Fibroblast of skin of abdomen (primary cell): ENCODE measurements around the gene HOXB1.
"Not testable (repeated sequence)": the region's sequence is repeated elsewhere in the genome, so short reads cannot be mapped to it uniquely, and the experiment has no call there.

ENCODE experiments used
- DNase-seq: peaks from one replicate; pipeline ENCODE4 v3.0.0-alpha.2; 2013

Gene HOXB1

DNA sequence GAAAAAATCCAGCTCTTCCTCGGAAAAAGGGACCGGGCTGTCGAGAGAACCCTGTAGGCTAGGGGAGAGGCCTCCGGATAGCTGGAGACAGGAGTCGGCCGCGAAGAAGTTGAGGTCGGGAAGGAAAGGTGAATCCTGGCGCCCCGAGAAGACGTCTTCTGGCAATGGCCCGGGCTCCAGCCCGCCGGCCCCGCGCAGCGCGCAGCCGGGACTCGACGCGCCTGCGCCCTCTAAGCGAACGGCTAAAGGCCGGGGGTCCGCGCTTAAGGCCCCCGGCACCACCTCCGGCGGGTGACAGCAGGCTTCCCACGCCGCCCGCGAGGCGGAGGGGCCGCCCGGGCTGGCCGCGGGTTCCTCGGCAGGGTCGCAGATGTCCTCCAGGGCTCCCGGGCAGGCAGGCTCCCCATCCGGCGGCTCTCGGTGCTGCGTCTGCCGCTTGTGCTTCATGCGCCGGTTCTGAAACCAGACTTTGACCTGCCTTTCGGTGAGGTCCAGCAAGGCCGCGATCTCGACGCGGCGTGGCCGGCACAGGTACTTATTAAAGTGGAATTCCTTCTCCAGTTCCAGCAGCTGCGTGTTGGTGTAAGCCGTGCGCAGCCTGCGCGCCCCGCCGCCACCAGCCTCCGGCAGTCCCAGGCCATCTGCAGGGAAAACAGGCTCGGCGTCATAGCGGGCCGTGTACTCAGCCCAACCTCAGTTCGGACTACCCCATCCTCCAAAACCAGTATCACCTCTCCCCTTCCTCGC is 12.5 kb upstream of the HOXB1 start:
- DNase-seq, result peak; percentile 66

DNA sequence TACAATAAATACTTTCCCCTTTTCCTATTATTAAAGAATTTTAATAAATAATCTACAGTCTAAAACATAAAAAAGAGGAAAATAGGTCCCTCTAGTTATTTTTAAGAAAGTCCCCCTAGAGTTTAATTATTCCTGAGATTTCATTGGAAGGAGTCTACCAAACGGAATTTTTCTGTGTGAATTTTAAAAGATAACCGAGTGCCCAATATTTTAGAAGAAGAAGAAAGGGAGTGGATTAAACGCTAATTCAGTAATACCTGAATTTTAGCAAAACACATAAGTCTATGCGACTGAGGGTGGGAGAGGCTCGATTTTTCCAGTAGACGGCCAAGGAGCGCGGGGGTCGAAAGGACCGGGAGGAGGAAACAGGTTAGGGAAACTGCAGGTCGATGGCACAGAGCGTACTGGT is 11.9 kb upstream of the HOXB1 start:
- DNase-seq, result no peak

DNA sequence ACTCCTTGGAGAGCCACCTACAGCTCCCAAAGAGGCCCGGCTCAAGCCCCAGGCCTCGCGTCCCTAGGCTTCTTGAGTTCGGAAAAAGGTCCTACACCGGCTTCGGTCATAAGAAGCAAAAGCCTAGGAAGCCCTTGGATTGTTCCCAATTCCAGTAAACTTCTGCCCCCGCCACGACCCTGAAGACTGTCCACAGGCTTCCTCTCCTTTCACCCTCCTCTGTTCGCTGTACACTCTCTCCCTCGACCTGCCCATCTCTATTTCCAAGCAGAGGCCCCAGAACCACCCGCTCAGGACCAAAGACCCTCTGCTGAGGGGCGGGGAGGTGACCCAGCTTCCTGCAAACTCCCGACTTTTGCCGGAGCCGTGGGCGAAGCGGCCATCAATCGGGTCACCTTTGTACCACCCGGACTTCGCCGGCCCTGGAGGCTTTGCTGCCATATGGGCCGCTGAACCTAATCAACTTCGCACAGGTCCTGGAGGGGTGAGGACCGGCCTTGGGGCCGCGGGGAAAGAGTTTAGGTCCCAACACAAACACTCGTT is 11.4 kb upstream of the HOXB1 start:
- DNase-seq, result no peak

DNA sequence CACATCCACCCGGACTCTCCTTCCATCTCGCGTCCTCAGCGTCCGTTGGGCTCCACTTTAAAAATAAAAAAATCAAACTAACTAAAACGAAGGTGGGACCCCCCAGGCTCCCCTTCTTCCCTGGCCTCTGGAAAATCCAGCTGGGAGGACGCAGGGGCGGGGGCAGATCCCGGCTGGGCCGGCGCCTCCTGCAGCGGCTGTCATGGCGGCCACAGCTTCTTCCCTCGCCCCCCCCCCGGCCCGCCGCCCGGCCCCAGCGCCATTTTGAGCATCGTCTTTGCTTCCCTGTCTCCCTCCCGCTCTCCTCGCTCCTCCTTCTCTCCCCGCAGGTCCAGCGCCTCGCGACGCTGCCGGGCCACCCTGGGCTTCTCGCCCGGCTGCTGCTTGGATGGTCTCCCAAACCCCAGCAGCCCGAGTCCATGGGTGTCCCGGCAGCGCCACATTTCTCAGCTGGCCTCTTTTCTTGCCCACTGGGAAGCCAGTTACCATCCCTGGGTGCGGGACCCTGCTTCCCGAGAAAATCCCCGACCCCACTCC is 10.8 kb upstream of the HOXB1 start:
- DNase-seq, result peak; percentile 74

DNA sequence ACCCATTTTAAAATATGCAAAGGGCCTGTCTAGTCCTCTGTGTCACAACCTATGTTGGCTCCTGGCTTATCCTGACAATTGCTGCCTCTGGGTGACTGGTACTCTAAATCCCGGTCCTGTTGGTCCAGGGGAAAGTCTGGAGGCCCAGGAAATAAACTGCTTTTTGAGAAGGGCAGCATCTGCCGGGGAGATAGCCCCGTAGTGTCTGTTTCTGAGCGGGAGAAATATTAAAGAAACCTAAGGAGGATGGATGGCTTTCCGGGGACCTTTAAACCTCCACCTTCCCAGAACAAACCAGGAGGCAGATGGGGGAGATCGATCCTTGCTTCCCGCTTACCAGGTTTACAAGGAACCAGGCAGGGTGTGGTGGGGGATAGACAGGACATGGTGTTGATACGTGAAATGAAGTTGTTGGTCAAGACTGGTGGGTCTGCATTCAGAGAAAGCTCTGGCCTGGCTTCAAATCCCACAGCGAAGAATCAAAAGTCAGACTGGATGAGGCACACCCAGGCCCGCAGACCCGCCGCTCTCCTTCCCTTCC is 10.3 kb upstream of the HOXB1 start:
- DNase-seq, result no peak

DNA sequence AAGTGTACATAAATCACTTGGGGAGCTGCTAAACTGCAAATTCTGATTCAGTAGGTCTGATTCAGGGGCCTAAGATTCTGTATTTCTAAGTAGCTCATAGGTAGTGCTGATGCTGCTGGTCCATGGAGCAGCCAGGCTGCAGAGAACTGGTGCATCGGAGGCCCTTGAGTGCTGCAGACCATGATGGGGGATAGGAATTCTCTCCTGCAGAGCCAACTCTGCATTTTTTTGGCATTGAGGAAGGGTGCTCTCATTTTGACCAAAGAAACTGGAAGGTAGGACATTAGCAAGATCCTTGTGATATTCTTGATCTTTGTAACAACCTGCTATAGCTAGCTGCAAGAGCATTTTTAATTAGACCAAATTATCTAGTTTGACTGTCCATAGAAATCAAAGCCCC is 9.4 kb upstream of the HOXB1 start:
- peak; percentile 73 for DNase-seq

DNA sequence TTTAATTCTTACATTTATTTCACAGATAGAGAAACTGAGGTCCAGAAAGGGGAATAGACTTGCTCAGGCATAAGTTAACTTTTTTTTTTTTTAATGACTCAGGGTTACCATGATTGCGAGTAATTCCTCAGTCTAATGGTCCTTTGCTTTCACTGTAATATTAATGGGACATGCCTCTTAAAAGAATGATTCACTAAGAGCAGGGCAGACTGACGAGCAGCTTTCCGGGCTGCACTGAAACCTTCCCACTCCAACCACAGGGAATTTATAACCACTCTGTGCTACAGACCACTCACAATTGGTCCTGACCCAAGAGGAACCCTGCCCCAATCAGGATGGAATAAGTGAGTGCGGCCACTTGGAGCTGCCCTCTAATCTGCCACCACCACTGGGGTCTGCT is 8.4 kb upstream of the HOXB1 start:
- peak; percentile 94 for DNase-seq

DNA sequence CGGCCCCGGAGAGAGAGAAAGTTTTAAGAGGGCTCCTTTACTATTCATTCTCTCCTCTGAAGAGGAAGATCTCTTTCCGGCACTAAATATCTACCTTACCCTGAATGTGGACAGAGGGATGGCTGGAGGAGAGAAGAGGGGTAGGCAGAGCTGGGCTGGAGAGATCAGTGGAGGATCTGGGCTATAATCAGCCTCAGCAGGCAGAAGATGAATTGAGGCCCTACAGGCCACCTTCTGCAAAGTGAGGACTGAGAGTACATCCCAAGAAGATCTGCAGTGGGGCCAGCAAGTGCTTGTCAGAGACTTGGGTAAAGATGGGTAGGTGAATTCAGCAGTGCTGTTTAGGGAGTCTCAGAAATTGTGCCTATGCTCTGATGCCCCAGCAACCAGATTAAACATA is 6.5 kb upstream of the HOXB1 start:
- no peak for DNase-seq

DNA sequence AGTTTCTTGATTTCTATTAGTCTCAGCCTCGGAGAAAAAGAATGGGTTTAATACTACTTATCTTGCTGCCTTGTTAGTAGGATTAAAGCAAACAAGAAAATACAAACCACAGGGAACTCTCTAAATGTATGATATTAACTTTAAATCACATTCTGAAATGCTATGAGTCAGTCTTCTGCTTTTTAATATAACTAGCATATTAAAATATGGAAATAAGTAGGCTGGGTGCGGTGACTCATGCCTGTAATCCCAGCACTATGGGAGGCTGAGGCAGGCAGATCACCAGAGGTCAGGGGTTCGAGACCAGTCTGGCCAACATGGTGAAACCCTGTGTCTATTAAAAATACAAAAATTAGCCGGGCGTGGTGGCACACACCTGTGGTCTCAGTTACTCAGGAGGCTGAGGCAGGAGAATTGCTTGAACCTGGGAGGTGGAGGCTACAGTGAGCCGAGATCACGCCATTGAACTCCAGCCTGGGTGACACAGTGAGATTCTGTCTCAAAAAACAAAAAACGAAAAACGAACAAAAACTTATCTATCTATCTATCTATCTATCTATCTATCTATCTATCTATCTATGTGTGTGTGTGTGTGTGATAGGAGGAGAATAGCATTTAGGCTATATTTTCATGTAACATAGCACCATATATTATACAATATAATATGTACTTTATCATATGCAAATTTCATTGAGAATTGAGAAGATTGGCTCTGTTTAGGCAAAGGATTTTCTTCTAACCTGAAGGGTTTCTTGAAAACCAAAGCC is 5.2 kb upstream of the HOXB1 start:
- not testable (repeated sequence) for DNase-seq

DNA sequence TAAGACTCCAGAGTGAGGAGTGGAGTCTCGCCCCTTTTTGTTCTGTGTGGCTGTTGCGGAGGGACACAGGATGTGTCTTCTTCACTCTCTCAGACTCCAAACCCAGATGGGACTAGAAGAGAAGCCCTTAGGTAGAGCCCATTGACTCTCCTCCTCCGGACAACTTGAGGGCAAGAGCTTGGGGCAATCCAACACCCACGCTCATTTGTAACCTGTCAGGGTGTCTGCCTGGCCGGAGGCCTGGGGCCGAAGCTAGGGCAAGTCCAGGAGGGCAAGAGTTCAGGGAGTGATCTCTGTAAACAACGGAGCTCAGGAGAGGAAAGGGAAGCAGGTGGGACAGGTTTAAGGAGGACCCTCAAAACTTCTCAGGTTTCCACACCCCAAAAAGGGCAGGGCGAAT is 1.4 kb upstream of the HOXB1 start:
- DNase-seq, result no peak

DNA sequence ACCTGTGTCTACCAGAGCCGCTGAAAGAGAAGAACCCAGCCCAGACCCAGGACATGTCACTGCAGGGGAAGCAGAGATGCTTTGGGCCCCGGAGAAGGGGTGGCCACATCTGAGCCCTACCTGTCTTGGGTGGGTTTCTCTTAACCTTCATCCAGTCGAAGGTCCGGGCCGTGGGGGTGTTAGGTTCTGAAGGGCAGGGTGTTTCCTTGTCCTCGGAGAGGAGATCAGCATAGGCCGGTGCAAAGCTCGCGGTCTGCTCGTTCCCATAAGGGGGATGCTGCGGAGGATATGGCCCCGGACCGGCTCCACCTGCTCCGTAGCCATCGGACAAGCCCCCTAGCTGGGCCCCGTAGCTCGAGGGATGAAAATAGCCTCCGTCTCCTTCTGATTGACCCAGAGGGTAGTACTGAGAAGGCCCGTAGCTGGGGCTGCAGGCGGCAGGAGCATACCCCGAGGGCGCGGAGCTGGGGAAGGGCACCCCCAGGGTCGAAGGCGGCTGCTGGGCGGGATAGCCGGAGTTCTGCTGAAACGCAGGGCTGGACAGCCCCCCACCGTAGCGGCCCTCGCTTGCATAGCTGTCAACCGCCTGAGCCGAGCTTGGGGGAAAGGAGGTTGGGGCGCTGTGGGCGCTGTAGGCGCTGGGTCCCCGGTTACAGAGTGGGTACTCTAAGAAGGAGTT is 464 bp downstream of the HOXB1 start:
- DNase-seq, result no peak

DNA sequence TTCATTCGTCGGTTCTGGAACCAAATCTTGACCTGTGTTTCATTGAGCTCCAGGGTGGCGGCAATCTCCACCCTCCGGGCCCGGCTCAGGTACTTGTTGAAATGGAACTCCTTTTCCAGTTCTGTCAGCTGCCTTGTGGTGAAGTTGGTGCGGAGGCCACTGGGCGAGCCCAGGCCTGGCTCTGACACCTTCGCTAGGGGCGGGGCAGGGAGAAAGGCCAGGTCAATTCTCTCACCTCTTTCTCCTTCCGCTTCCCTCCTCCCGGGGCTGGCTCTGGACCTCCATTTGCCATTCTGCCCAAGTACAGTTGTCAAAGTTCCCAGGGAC is 1.2 kb downstream of the HOXB1 start:
- DNase-seq, result no peak

DNA sequence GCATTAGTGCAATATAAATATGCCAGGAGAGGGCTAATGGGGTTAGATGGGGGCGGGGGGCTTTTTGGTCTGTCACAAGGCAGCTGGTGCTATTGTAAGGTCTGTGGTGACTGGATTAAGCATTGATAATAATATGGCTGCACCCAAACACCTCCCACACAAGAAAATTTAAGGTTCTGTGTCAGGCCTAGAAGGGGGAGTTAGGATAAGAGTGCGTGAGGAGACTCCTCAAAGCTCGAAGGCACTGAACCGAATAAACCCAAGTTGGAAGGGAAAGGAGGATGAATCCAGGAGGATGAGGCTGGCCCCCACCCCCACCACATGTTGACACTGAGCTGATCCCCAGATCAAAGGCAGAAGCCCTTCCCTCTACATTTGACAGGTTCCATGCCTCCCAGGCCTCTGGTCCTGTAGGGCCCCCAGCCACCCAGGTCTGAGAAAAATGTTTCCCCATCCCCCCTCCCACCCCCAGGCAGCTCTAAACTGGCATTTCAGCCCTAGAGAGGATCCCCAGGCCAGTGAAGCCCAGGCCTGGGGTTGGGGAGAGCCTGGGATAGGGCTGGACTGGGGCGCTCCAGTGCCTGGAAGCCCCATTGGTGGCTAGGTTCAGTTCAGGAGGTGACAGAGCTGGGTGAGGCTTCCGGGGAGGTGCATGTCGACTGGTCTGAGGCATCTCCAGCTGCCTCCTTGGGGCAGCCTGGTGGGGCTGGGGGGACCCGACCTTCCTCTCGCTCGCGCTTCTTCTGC is 1.7 kb downstream of the HOXB1 start:
- DNase-seq, result no peak

DNA sequence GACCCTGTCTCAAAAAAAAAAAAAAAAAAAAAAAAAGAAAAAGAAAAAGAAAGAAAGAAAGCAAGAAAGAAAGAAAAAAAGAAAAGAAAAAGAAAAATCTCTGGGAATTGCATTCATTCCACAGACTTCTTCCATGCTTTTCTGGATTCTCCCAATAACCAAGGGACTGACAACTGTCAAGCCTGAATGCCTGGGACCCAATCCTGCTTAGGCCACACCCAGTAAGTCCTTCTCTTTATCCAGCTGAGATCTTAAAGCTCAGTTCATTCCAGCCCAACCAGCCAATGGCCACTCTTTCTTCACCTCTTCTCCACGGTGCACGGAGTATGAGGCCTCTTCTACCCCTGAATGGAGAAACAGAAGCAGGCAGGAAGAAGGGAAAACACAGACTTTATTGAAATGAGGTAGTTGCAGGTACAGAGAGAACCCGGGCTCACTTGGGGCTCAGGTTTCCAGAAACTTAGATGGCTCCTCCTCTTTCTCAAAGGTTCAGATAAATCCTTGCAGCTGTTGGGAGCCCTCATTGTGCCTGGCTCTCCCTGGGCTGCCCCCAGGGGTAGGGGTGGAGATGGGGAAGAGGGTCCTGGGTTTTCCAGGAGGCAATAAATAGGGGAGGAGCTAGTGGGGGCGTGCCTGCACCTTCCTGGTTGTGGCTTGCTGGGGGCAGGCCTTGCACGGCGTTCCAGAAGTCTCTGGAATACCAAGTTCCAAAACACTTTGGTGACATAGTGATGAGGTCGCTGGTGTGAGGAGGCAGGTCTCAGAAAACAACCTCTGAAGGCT is 2.5 kb downstream of the HOXB1 start:
- DNase-seq, result no peak

DNA sequence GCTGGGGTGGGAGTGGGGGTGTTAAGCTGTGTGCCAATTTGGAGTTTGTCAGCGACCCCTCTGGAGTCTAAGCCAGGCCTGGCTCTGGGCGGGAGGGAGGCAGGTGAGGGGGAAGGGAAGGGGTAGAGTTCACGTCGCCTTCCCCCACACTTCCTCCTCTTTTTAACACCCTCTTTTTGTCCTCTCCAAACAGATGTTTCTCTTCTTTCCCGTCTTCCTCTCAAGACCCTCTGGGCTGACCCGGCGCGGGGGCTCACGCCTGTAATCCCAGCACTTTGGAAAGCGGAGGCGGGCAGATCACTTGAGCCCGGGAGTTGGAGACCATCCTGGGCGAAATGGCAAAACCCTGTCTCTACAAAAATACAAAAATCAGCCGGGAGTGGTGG is 3.3 kb downstream of the HOXB1 start:
- no peak for DNase-seq

DNA sequence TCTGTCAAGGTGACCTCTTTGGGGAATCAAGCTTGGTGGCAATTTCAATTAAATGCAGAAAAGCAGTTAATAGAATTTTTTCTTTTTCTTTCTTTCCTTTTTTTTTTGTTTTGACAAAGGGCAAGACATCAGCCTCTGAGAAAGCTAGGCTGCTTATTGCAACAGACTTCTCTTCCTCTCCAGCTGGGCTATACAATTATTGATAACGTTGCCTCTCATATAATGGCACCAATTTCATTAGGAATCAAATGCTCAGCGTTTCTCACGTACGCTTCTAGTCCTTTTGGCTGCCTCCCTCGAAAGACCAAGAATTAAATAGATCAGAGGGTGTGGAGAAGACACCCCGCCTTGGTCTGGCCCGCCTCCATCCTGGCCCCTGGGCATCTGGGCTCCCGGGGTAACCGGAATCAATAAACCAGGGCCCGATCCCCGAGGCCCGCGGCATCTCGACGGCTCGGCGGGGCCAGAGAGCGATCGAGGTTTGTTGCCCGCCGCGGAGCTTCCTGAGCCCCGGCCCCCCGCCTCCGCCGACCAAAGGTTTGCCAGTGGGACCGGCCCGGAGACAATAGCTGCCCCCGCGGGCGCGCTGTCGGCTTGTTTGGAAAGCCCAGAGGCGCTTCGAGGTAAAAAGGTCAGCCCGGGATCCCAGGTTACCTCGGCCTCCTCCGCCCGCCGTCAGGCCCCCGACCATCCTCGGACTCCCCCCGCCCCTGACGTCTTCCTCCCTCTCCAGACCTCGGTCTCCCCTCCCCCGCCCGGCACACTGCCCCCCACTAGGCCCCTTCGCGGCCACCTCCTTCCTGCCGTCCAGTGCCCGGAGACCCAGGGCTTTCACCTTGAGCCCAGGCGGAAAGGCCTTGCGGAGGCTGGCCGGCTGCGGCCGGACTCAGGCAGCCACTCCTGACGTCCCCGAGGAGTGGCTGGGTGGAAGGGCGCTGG is 3.9 kb downstream of the HOXB1 start:
- no peak for DNase-seq

DNA sequence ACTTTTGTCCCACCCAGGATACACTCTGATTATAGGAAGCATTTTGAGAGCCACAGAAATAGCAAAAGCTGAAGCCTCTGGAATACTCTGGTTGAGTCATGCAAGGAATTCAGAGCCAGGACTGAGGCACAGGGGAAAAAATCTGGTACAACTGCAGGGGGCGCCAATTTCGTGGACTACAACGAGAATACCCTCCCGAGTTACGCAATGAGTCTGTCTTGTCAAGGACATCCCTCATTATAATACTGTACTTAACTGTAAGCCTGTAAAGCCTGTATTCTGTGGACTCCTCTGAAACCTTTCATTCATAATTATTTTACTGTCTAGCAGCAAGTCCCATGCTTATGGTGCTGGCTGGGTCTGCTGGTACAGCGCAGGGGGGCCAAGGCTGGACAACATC is 7.8 kb downstream of the HOXB1 start:
- DNase-seq, result no peak

DNA sequence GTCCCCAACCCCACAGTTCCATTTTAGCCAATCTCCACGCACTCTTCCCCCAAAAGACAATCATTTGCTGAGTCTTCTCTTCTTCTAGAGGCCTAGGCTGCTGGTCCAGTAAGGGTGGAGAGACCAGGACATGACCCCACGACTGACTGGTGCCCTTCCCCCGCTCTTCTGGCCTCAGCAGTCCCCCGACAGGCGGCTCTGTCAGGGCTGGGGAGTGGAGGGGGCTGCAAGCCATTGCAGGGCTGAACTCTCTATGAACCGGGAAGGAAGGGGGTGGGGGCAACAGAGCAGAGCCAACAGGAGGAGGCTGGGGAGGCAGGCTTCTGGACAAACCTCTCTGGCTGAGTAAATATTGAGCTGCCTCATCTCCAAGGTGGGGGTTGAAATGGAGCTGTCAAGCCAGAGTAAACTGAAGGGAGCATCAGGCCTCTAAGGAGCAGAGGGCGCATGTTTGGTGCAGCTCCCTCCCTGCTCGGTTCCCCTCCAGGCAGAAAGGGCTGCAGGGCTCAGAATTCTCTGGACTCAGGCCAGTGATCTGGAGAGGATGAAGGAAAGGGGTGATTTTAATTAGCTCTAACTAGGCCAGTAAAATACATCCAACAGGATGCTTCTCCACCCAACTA is 8.7 kb downstream of the HOXB1 start:
- DNase-seq, result peak; percentile 69

DNA sequence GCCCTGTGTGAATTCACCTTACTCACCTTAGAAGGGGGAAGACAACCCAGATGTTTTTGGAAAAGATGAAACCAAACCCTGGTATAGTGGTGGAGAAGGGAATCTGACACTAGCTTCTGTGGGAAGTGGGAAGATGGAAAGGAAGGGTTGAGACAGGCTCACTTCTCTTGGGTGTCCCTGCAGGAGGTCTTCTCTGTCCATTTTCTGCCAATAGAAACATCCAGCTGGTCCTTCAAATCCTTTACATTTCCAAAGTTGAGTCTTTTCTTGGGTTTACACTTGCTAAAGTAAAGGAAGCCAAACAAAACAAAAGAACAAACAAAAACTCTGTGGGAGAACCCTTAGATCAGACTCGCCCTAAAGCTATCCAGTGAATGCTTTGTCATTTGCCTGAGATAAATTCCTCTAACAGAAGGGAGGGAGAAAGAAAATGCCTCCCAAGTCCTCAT is 10.2 kb downstream of the HOXB1 start:
- peak; percentile 48 for DNase-seq

DNA sequence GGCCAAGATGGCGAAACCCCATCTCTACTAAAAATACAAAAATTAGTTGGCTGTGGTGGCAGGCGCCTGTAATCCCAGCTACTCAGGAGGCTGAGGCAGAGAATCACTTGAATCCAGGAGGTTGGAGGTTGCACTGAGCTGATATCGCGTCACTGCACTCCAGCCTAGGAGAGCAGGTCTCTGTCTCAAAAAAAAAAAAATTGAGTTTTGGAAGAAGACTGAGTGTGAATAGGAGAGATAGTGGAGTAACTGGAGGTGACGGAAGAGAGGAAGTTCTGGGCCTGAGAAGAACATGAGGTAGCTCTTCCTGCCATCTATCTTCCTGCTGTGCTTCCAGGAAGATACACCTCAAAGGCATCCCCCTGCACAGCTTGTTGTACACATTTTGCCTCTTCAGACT is 11.4 kb downstream of the HOXB1 start:
- DNase-seq, result no peak
